PC-9 (cell line): ENCODE data around the gene PDE6D.

Experiments used
- EZH2 ChIP-seq: fragments of 200-600 bp; sonication (generic); IDR thresholded peaks from 2 replicates; pipeline ENCODE4 v1.8.0; 2017; ENCODE audit warnings: antibody characterized with exemption, low read depth
- TF ChIP-seq, protein P1 (sequence below): fragments of 200-600 bp; sonication (generic); conservative IDR thresholded peaks from 2 replicates; pipeline ENCODE4 v1.6.1; 2017; ENCODE audit warnings: mixed run types, antibody characterized with exemption, mild to moderate bottlenecking, moderate library complexity

GRCh38 chr2:231693956-231694355, 87.1 kb downstream of the PDE6D start:
- TF ChIP-seq, protein P1, sequence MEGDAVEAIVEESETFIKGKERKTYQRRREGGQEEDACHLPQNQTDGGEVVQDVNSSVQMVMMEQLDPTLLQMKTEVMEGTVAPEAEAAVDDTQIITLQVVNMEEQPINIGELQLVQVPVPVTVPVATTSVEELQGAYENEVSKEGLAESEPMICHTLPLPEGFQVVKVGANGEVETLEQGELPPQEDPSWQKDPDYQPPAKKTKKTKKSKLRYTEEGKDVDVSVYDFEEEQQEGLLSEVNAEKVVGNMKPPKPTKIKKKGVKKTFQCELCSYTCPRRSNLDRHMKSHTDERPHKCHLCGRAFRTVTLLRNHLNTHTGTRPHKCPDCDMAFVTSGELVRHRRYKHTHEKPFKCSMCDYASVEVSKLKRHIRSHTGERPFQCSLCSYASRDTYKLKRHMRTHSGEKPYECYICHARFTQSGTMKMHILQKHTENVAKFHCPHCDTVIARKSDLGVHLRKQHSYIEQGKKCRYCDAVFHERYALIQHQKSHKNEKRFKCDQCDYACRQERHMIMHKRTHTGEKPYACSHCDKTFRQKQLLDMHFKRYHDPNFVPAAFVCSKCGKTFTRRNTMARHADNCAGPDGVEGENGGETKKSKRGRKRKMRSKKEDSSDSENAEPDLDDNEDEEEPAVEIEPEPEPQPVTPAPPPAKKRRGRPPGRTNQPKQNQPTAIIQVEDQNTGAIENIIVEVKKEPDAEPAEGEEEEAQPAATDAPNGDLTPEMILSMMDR: no peak
- TF ChIP-seq EZH2: no peak
